Measurements from ENCODE around the gene ATP2A3. TPM values are rescaled to one million over a fixed set of nuclear protein-coding genes. Genes with fewer than 3 reads are reported as not detected.

Gene ATP2A3
- total RNA-seq, 1 donor from 2014 or later: 9.7 TPM

- DNase-seq (ENCODE audit: low spot score): no peak
Measured at GRCh38 chr17:3973495-3974137, 9.4 kb upstream of the ATP2A3 start.

DNA sequence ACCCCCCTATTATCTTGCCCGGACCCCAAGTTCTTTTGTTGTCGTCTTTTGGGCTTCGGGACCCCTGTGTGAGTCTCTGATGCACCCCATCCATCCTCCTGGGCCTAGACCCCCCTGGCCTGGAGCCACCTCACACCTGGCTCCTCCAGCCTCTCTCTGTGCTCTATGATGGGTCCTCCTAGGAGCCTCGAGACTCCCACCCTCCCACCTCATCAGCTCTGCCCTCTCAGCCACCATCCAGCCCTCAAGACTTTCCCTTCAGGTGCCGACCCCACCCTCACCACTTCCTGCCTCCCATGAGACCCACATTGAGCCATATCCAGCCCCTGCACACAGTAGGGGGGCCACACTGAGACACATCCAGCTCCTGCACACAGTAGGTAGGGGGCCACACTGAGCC lies 8.7 kb upstream of the ATP2A3 start:
- DNase-seq (ENCODE audit: low spot score): no peak

DNA sequence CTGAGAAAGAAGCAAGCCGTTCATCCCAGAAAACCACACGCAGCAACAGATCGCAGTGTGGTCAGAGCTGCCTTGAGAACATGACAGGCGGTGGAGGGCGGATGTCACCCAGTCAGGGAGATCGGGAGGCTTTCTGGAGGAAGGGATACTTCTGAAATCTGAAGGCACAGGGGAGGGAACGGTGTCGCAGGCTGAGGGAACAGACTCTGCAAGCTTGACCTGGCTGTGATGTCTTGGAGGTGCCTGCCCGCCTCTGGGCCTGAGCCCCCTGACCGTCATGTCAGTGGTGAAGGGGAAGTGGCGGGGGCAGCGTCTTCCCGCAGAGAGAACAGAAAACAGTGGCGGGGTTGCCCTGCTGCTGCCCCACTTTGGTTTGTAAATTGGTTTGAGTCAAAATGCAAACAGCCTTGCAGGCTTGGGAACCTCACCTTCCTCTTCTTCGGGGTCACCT lies 8.1 kb upstream of the ATP2A3 start:
- DNase-seq (ENCODE audit: low spot score): no peak

DNA sequence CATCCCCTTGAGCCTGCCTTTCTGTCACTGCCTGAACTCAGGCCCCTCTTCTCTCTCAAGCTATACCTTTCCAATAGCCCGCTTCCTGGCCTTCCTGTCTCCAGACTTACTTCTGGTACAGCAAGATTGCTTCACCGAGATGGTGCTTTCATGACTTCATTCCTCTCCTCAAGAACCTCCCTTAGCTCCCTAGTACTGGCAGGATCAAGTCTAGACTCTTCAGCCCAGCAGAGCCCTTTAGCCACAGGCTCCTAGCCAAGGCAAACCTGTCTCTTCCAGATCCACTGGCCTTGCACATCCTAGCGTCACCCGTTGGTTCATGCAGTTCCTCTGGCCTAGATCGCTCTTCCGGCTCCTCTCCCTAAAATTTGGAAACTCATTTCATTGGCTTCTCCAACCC lies 6.4 kb upstream of the ATP2A3 start:
- DNase-seq (ENCODE audit: low spot score): no peak

DNA sequence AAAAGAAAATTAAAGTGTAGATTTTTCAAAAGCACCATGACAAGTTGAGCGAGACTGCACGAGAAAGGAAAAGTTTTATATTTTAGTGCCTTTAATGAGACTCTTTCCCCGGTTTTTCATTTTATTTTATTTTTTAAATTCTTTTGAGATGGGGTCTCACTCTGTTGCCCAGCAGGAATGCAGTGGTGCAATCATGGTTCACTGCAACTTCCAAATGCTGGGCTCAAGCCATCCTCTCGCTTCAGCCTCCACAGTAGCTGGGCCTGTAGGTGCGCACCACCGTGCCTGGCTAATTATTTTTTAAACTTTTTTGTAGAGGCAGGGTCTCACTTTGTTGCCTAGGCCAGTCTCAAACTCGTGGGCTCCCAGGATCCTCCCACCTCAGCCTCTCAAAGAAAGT lies 5.7 kb upstream of the ATP2A3 start:
- no peak for DNase-seq (ENCODE audit: low spot score)

DNA sequence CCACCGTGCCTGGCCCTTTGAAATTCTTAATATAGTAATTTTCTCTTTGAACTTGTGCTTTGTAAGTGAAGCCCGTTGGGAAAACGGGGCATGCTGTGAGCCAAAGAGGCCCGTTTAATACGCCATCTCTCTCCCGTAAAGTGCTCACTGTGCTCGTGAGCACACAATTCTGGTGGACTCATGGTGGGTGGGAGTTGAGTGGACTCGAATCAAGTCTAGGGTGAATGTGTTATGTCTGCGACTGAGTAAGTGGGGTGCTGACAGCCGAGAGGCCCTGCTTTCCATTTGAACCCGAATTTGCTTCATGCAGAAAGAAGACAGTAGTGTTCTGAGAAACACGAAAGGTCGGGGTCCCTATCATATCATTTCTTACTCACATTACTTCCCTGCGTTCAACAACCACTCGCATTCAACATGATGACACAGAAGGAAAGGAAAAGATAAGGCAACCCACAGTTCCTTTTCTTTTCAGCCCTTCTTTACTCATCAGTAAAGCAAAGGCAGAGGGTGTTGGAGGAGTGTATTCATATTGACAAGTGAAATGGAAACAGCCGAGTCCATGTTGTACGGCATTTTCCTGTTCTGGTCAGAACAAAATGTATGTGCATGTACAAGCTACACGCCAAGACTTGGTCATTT lies 4.8 kb upstream of the ATP2A3 start:
- no peak for DNase-seq (ENCODE audit: low spot score)

- DNase-seq (ENCODE audit: low spot score): no peak
Measured at GRCh38 chr17:3968015-3968414, 3.8 kb upstream of the ATP2A3 start.

- DNase-seq (ENCODE audit: low spot score): no peak
Measured at GRCh38 chr17:3966720-3967363, 2.6 kb upstream of the ATP2A3 start.

DNA sequence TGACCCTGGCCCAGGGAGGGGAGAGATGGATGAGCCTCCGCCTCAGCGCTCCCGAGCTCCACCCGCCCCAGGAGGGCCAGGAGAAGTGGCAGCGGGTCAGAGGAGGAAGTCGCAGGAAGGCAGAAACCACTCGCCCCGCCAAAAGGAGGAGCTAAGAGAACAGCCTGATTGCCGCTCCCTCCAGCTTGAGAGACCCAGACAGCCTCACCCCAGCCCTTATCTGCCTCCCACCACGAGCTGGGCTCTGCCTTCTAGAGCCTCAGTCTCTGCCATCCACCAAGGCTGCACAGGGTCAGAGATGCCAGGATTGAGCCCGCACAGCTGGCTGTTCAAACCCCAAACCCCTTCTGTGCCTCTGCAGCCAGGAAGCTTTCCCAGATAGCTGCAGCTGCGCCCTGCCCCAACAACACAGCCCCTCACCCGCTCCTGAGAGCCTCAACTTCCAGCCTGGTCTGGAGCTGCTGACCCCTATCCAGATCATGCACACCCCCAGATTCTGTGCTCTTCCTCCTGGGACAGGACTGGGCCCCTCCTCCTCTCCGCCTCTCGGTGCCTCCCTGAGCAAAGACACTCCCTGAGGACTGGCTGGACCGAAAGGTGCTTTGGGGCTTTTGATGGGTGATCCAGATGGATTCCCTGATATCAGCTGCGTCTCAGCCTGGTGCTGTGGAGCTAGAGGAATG lies 1.0 kb upstream of the ATP2A3 start:
- no peak for DNase-seq (ENCODE audit: low spot score)

GRCh38 chr17:3963237-3964201 lies 718 bp downstream of the ATP2A3 start:
- DNase-seq (ENCODE audit: low spot score): no peak

DNA sequence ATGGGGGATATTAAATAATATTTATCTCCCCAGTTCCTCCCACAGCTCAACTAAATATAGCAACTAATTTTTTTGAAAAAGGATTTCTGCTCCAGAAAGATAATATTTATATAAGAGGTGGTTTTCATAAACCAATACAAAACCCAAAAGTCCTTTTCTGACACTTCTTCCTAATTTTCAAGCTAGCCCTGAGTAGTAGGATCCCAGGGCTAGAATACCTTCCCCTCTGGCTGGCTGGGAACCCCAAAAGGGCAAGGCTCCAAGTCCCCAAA lies 1.3 kb downstream of the ATP2A3 start:
- DNase-seq (ENCODE audit: low spot score): no peak

DNA sequence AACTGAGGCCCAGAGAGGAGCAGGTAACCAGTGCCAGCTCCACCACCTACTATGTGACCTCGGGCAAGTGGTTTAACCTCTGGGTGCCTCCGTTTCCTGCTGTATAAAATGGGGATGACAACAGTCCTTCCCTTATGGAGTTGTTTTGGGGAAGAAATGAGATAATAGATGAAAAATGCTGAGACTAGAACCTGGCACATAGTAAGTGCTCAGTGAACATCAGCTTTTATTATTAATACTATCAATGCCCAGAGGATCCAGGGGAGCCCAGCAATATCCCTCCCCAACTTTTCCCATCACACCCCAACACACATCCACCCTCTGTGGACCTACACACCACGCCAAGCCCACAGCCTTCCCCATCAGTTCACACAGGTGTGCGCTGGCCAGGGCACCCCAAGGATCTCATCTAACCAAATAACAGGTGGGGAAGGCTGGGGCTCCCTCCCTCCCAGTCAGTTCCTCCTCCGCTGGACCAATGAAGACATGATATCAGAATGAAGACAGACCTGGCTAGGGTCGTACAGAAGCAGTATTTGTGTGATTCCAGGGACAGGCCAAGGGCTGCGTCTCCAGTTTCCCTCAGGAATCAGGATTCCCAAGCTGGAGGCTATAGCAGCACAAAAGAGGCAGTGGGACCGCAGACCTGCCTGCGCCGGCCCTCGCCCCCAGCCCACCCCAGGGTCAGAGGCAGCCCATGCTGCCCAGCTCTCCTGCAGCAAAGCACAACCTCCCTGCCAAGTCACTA lies 1.8 kb downstream of the ATP2A3 start:
- no peak for DNase-seq (ENCODE audit: low spot score)

DNA sequence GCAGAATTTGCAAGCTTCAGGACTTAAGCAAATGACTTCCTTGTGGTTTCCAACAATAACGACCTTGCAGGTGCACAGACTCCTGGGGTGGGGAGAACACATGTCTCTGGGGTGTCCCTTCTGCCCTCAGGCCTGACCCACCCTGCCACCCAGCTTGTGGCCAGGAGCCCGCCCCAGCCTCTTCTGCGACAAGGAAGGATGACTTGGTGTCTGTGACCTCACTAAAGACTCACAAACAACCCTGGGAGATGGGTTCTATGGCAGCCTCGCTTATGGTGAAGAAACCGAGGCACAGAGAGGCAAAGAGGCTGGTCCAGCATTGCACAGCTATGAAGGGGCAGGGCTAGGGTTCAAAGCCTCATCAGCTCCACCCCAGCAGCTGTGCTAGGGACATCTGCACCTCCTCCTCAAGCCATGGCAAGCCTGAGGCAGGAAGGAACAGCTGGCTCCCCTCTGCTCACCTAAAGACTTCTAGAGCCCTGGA lies 2.6 kb downstream of the ATP2A3 start:
- DNase-seq (ENCODE audit: low spot score): no peak

DNA sequence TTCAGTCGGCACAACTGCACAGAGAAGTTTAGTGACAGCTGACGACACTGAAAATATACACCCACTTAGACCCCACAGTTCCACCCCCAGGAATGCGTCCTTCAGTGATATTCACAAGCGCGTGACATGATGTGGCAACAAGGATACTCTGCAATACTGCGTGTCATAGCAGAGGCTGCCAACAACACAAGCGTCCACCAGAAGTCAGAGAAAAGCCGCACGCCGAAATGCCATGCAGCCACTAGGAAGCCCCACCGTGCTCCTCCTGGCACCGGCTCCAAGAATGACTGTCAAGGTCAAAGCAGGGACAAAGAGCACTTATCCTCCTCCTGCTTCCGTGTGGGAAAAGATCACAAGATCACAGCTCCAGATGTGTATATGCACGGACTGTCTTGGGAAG lies 3.5 kb downstream of the ATP2A3 start:
- no peak for DNase-seq (ENCODE audit: low spot score)

- no peak for DNase-seq (ENCODE audit: low spot score)
Measured at GRCh38 chr17:3959921-3960601, 4.2 kb downstream of the ATP2A3 start.

GRCh38 chr17:3959295-3959899 lies 4.8 kb downstream of the ATP2A3 start:
- DNase-seq (ENCODE audit: low spot score): no peak

GRCh38 chr17:3957735-3958599 lies 6.3 kb downstream of the ATP2A3 start:
- no peak for DNase-seq (ENCODE audit: low spot score)

- DNase-seq (ENCODE audit: low spot score): no peak
Measured at GRCh38 chr17:3956983-3957382, 7.3 kb downstream of the ATP2A3 start.
